Testis (tissue), 2 donors: ENCODE results near the gene NDRG2.

Experiments used
- POLR2A ChIP-seq: fragments of 450-650 bp; IDR thresholded peaks from one replicate; pipeline ENCODE4 v1.6.1; 2017; ENCODE audit warnings: antibody characterized with exemption, mild to moderate bottlenecking, moderate library complexity
- TF ChIP-seq, protein P1 (sequence below), 3 experiments: fragments of 450-650 bp in 2 of 3; fragments of 200-600 bp in 1 of 3; sonication (generic) in 1 of 3; IDR thresholded peaks; one replicate each; pipeline ENCODE4 v1.5.1; 2016 to 2019; ENCODE audit warnings: antibody characterized with exemption in 3 of 3, mild to moderate bottlenecking in 2 of 3, moderate library complexity in 1 of 3

DNA sequence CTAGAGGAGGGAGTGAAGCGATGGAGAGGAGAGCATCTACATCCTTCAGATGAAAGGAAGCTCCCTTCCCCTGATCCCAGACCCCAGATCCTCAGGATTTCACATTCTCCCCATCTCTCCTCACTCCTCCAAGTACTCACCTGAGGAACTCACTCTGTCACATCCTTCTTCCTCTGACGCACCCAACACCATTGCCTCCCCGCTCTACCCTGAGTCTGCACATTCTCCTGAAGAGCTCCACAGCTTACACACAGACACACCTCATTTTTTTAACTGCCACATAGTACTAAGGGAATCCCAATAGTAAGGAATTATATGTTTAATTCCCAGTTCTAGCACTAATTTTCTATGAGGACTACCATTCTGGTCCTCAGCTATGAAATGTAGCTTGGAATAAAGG is 51.4 kb downstream of the NDRG2 start:
- TF ChIP-seq, protein P1, sequence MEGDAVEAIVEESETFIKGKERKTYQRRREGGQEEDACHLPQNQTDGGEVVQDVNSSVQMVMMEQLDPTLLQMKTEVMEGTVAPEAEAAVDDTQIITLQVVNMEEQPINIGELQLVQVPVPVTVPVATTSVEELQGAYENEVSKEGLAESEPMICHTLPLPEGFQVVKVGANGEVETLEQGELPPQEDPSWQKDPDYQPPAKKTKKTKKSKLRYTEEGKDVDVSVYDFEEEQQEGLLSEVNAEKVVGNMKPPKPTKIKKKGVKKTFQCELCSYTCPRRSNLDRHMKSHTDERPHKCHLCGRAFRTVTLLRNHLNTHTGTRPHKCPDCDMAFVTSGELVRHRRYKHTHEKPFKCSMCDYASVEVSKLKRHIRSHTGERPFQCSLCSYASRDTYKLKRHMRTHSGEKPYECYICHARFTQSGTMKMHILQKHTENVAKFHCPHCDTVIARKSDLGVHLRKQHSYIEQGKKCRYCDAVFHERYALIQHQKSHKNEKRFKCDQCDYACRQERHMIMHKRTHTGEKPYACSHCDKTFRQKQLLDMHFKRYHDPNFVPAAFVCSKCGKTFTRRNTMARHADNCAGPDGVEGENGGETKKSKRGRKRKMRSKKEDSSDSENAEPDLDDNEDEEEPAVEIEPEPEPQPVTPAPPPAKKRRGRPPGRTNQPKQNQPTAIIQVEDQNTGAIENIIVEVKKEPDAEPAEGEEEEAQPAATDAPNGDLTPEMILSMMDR (IDR thresholded peaks at IDR 0.05), result no peak
- no peak for TF ChIP-seq POLR2A
